ENCODE data around the gene ARL17A. TPM values are rescaled to one million over a fixed set of nuclear protein-coding genes. Genes with fewer than 3 reads are reported as not detected.
"Not testable (repeated sequence)": the region's sequence is repeated elsewhere in the genome, so short reads cannot be mapped to it uniquely, and the experiment has no call there.

ARL17A gene
- total RNA-seq, 1 donor from 2014 or later: 12.4 TPM

GRCh38 chr17:46571796-46572195, 7.7 kb downstream of the ARL17A start:
- not testable (repeated sequence) for H3K4me1 Mint-ChIP-seq; H3K27me3 ChIP-seq; H3K9ac ChIP-seq; H3K27me3 Mint-ChIP-seq (ENCODE audit: insufficient read depth, low read depth); H3K4me2 ChIP-seq; H4K20me1 ChIP-seq (ENCODE audit: low read depth); H3K9me3 Mint-ChIP-seq; H3K27ac ChIP-seq; H3K4me3 ChIP-seq; H3K79me2 ChIP-seq (ENCODE audit: low read depth); H3K4me1 ChIP-seq; H3K4me3 Mint-ChIP-seq; H3K36me3 Mint-ChIP-seq; H3K36me3 ChIP-seq; H3K9me3 ChIP-seq (ENCODE audit: low read depth); H3K27ac Mint-ChIP-seq; DNase-seq (ENCODE audit: low spot score); H3F3A ChIP-seq (ENCODE audit: low read depth); H2AFZ ChIP-seq (replicated peaks)

- H3K4me2 ChIP-seq; H3K4me3 ChIP-seq; H3K9ac ChIP-seq; H4K20me1 ChIP-seq (ENCODE audit: low read depth); H3K9me3 Mint-ChIP-seq; H3K27me3 ChIP-seq; DNase-seq (ENCODE audit: low spot score); H3K4me1 Mint-ChIP-seq; H3K4me1 ChIP-seq; H3K36me3 ChIP-seq; H3K4me3 Mint-ChIP-seq; H3K79me2 ChIP-seq (ENCODE audit: low read depth); H3K27ac ChIP-seq; H3K27ac Mint-ChIP-seq; H3K27me3 Mint-ChIP-seq (ENCODE audit: insufficient read depth, low read depth); H3F3A ChIP-seq (ENCODE audit: low read depth); H3K9me3 ChIP-seq (ENCODE audit: low read depth); H2AFZ ChIP-seq (replicated peaks); H3K36me3 Mint-ChIP-seq: not testable (repeated sequence)
These were observed 12.5 kb downstream of the ARL17A start for GRCh38 chr17:46566980-46567379.

- not testable (repeated sequence) for H3K4me1 Mint-ChIP-seq; H3K4me3 ChIP-seq; H3F3A ChIP-seq (ENCODE audit: low read depth); H3K79me2 ChIP-seq (ENCODE audit: low read depth); H3K9me3 ChIP-seq (ENCODE audit: low read depth); H3K36me3 Mint-ChIP-seq; H3K27me3 ChIP-seq; DNase-seq (ENCODE audit: low spot score); H3K27ac ChIP-seq; H3K27ac Mint-ChIP-seq; H3K4me3 Mint-ChIP-seq; H2AFZ ChIP-seq (replicated peaks); H3K9ac ChIP-seq; H3K27me3 Mint-ChIP-seq (ENCODE audit: insufficient read depth, low read depth); H3K9me3 Mint-ChIP-seq; H3K4me2 ChIP-seq; H3K4me1 ChIP-seq; H4K20me1 ChIP-seq (ENCODE audit: low read depth); H3K36me3 ChIP-seq
These were observed 13.2 kb downstream of the ARL17A start for GRCh38 chr17:46566284-46566683.

GRCh38 chr17:46560048-46560447, 19.4 kb downstream of the ARL17A start:
- DNase-seq (ENCODE audit: low spot score); H3K36me3 Mint-ChIP-seq; H3K36me3 ChIP-seq: not testable (repeated sequence)

GRCh38 chr17:46559155-46559554, 20.3 kb downstream of the ARL17A start:
- not testable (repeated sequence) for H3K4me1 Mint-ChIP-seq; H2AFZ ChIP-seq (replicated peaks); H3K9me3 ChIP-seq (ENCODE audit: low read depth); H3K9ac ChIP-seq; H4K20me1 ChIP-seq (ENCODE audit: low read depth); H3K27me3 ChIP-seq; H3K36me3 ChIP-seq; H3K27ac Mint-ChIP-seq; H3F3A ChIP-seq (ENCODE audit: low read depth); H3K4me3 ChIP-seq; H3K27ac ChIP-seq; DNase-seq (ENCODE audit: low spot score); H3K4me1 ChIP-seq; H3K9me3 Mint-ChIP-seq; H3K36me3 Mint-ChIP-seq; H3K79me2 ChIP-seq (ENCODE audit: low read depth); H3K27me3 Mint-ChIP-seq (ENCODE audit: insufficient read depth, low read depth); H3K4me2 ChIP-seq; H3K4me3 Mint-ChIP-seq

More at GRCh38 chr17:46560048-46560447, 19.4 kb downstream of the ARL17A start:
- not testable (repeated sequence) for H3K9me3 ChIP-seq (ENCODE audit: low read depth); H3K9ac ChIP-seq; H3K4me2 ChIP-seq; H3K27ac ChIP-seq; H3K79me2 ChIP-seq (ENCODE audit: low read depth); H3K4me1 Mint-ChIP-seq; H3K4me3 ChIP-seq; H3K4me1 ChIP-seq; H3K9me3 Mint-ChIP-seq; H3K4me3 Mint-ChIP-seq; H2AFZ ChIP-seq (replicated peaks); H4K20me1 ChIP-seq (ENCODE audit: low read depth); H3K27ac Mint-ChIP-seq; H3K27me3 ChIP-seq; H3F3A ChIP-seq (ENCODE audit: low read depth); H3K27me3 Mint-ChIP-seq (ENCODE audit: insufficient read depth, low read depth)

GRCh38 chr17:46548607-46549006, 30.9 kb downstream of the ARL17A start:
- not testable (repeated sequence) for H3K27me3 Mint-ChIP-seq (ENCODE audit: insufficient read depth, low read depth); H2AFZ ChIP-seq (replicated peaks); H3K27me3 ChIP-seq; H3K27ac Mint-ChIP-seq; H3K4me1 Mint-ChIP-seq; H3K27ac ChIP-seq; H3K4me1 ChIP-seq; H3K9me3 ChIP-seq (ENCODE audit: low read depth); H3K36me3 ChIP-seq; DNase-seq (ENCODE audit: low spot score); H4K20me1 ChIP-seq (ENCODE audit: low read depth); H3K9me3 Mint-ChIP-seq; H3F3A ChIP-seq (ENCODE audit: low read depth); H3K4me3 ChIP-seq; H3K4me3 Mint-ChIP-seq; H3K9ac ChIP-seq; H3K4me2 ChIP-seq; H3K36me3 Mint-ChIP-seq; H3K79me2 ChIP-seq (ENCODE audit: low read depth)

GRCh38 chr17:46534716-46535115, 44.8 kb downstream of the ARL17A start:
- H3K27me3 Mint-ChIP-seq (ENCODE audit: insufficient read depth, low read depth); H3K4me3 ChIP-seq; H3K27ac ChIP-seq; H3K36me3 ChIP-seq; H4K20me1 ChIP-seq (ENCODE audit: low read depth); H3K36me3 Mint-ChIP-seq; H3K79me2 ChIP-seq (ENCODE audit: low read depth); DNase-seq (ENCODE audit: low spot score); H3K9me3 ChIP-seq (ENCODE audit: low read depth); H3K4me3 Mint-ChIP-seq; H2AFZ ChIP-seq (replicated peaks); H3K27ac Mint-ChIP-seq; H3F3A ChIP-seq (ENCODE audit: low read depth); H3K9me3 Mint-ChIP-seq; H3K4me2 ChIP-seq; H3K4me1 ChIP-seq; H3K4me1 Mint-ChIP-seq; H3K9ac ChIP-seq; H3K27me3 ChIP-seq: not testable (repeated sequence)

GRCh38 chr17:46512168-46512567, 67.3 kb downstream of the ARL17A start, which contains the start of gene LRRC37A2:
TSS of gene LRRC37A2 (plus strand) at chr17:46512468. CDS start at chr17:46512713, 245 bp downstream.
- H4K20me1 ChIP-seq (ENCODE audit: low read depth); H3K9me3 ChIP-seq (ENCODE audit: low read depth); H2AFZ ChIP-seq (replicated peaks); H3F3A ChIP-seq (ENCODE audit: low read depth); H3K9ac ChIP-seq; H3K36me3 Mint-ChIP-seq; DNase-seq (ENCODE audit: low spot score); H3K4me3 Mint-ChIP-seq; H3K4me2 ChIP-seq; H3K4me3 ChIP-seq; H3K4me1 ChIP-seq; H3K9me3 Mint-ChIP-seq; H3K27me3 ChIP-seq; H3K27me3 Mint-ChIP-seq (ENCODE audit: insufficient read depth, low read depth); H3K4me1 Mint-ChIP-seq; H3K79me2 ChIP-seq (ENCODE audit: low read depth); H3K27ac ChIP-seq; H3K27ac Mint-ChIP-seq; H3K36me3 ChIP-seq: not testable (repeated sequence)

All from neural progenitor cell (in vitro differentiated cells).